ENCODE data around the gene EFNA2. TPM values are rescaled to one million over a fixed set of nuclear protein-coding genes. Genes with fewer than 3 reads are reported as not detected.

Gene EFNA2
- total RNA-seq, 1 donor from 2014 or later = not detected

- no peaks in the 10 kb centered on the region for H3K9me3 ChIP-seq
Observed at GRCh38 chr19:1336079-1336684, 50.5 kb downstream of the EFNA2 start.

GRCh38 chr19:1340681-1341469 lies 55.2 kb downstream of the EFNA2 start:
- no peak for TF ChIP-seq CTCF (IDR thresholded peaks at IDR 0.05)
- intact Hi-C loops (cut with DNase I) = no loop called here
- Histone ChIP-seq H3K36me3 (no peaks in the 10 kb centered on the region), H3K9me3 (no peaks in the 10 kb centered on the region), H3K27ac (no peak overlapping the region), H3K4me1 (no peaks in the 10 kb centered on the region), H3K4me3 (no peak overlapping the region), H3K27me3 (no peaks in the 10 kb centered on the region)
- ATAC-seq (peak; percentile 27), DNase-seq (no peak)

More at GRCh38 chr19:1336079-1336684, 50.5 kb downstream of the EFNA2 start:
- H3K4me1 ChIP-seq = no peaks in the 10 kb centered on the region
- no peak overlapping the region for H3K4me3 ChIP-seq
- no peak for TF ChIP-seq CTCF (IDR thresholded peaks at IDR 0.05)
- H3K27me3 ChIP-seq = peaks cover 2% of the 10 kb centered on the region
- ATAC-seq (no peak), DNase-seq (no peak)
- H3K27ac ChIP-seq = no peak overlapping the region
- intact Hi-C loops (cut with DNase I) = no loop called here
- H3K36me3 ChIP-seq = no peaks in the 10 kb centered on the region

- Histone ChIP-seq H3K4me3 (no peak overlapping the region), H3K36me3 (no peaks in the 10 kb centered on the region), H3K27me3 (no peaks in the 10 kb centered on the region), H3K4me1 (no peaks in the 10 kb centered on the region), H3K27ac (no peak overlapping the region), H3K9me3 (no peaks in the 10 kb centered on the region)
- no peak for TF ChIP-seq CTCF (IDR thresholded peaks at IDR 0.05)
- ATAC-seq (no peak), DNase-seq (no peak)
- intact Hi-C loops (cut with DNase I) = no loop called here
Observed at GRCh38 chr19:1343041-1343440, 57.4 kb downstream of the EFNA2 start.

GRCh38 chr19:1349211-1349610 lies 63.5 kb downstream of the EFNA2 start:
- Histone ChIP-seq H3K27me3 (no peaks in the 10 kb centered on the region), H3K4me1 (no peaks in the 10 kb centered on the region), H3K4me3 (no peak overlapping the region), H3K27ac (no peak overlapping the region), H3K36me3 (no peaks in the 10 kb centered on the region), H3K9me3 (no peaks in the 10 kb centered on the region)
- intact Hi-C loops (cut with DNase I) = no loop called here
- DNase-seq (no peak), ATAC-seq (no peak)
- no peak for TF ChIP-seq CTCF (IDR thresholded peaks at IDR 0.05)

- Histone ChIP-seq H3K4me3 (no peak overlapping the region), H3K9me3 (no peaks in the 10 kb centered on the region), H3K36me3 (no peaks in the 10 kb centered on the region), H3K27me3 (no peaks in the 10 kb centered on the region), H3K27ac (no peak overlapping the region), H3K4me1 (peaks cover 2% of the 10 kb centered on the region)
- TF ChIP-seq CTCF (IDR thresholded peaks at IDR 0.05) = no peak
- DNase-seq (no peak), ATAC-seq (no peak)
- intact Hi-C loops (cut with DNase I) = no loop called here
Observed at GRCh38 chr19:1350867-1351266, 65.2 kb downstream of the EFNA2 start.

Other genes with a start within 250 kb of the EFNA2 start
- 51.0 TPM for gene ABCA7, start 245.8 kb upstream of the EFNA2 start, total RNA-seq
- 98.2 TPM for gene ARHGAP45, start 218.7 kb upstream of the EFNA2 start, total RNA-seq
- 155 TPM for gene POLR2E, start 190.5 kb upstream of the EFNA2 start, total RNA-seq
- gene GPX4, start 181.9 kb upstream of the EFNA2 start, total RNA-seq = 387 TPM
- 125 TPM for gene SBNO2, start 111.6 kb upstream of the EFNA2 start, total RNA-seq
- gene STK11, start 80.1 kb upstream of the EFNA2 start, total RNA-seq = 51.8 TPM
- gene CBARP, start 47.9 kb upstream of the EFNA2 start, total RNA-seq = 1.0 TPM
- 126 TPM for gene ATP5F1D, start 44.1 kb upstream of the EFNA2 start, total RNA-seq
- gene MIDN, start 37.3 kb upstream of the EFNA2 start, total RNA-seq = 135 TPM
- 322 TPM for gene CIRBP, start 16.5 kb upstream of the EFNA2 start, total RNA-seq
- 41.4 TPM for gene FAM174C, start 10.3 kb upstream of the EFNA2 start, total RNA-seq
- 78.2 TPM for gene NDUFS7, start 98.0 kb downstream of the EFNA2 start, total RNA-seq
- 7.1 TPM for gene GAMT, start 115.7 kb downstream of the EFNA2 start, total RNA-seq
- gene DAZAP1, start 121.7 kb downstream of the EFNA2 start, total RNA-seq = 98.7 TPM
- 841 TPM for gene RPS15, start 152.5 kb downstream of the EFNA2 start, total RNA-seq
- gene APC2, start 164.2 kb downstream of the EFNA2 start, total RNA-seq = 0.20 TPM
- 26.3 TPM for gene C19orf25, start 193.3 kb downstream of the EFNA2 start, total RNA-seq
- gene PCSK4, start 204.5 kb downstream of the EFNA2 start, total RNA-seq = 4.3 TPM
- 1.2 TPM for gene REEP6, start 205.3 kb downstream of the EFNA2 start, total RNA-seq
- 4.8 TPM for gene ADAMTSL5, start 227.1 kb downstream of the EFNA2 start, total RNA-seq
- gene PLK5, start 238.2 kb downstream of the EFNA2 start, total RNA-seq = not detected

Data from upper lobe of right lung (tissue), 1 donor.